AG09319 (cell line): ENCODE data around the gene CACNB2.

Experiments used
- DNase-seq: peaks from one replicate; pipeline ENCODE4 v3.0.0-alpha.2; 2010; ENCODE audit warnings: low read depth; ENCODE audit errors: extremely low read depth
- CTCF ChIP-seq: IDR thresholded peaks from 2 replicates; pipeline ENCODE4 v1.5.1; 2011; ENCODE audit warnings: low read depth, mild to moderate bottlenecking, inconsistent platforms, low read length, moderate library complexity

The CACNB2 gene

GRCh38 chr10:18293536-18294510, 153.6 kb downstream of the CACNB2 start:
- no peak for TF ChIP-seq CTCF
- DNase-seq, result no peak

GRCh38 chr10:18294633-18295032, 154.4 kb downstream of the CACNB2 start:
- DNase-seq, result no peak
- TF ChIP-seq CTCF, result no peak

- TF ChIP-seq CTCF, result no peak
- DNase-seq, result no peak
Observed at GRCh38 chr10:18297659-18298058, 157.4 kb downstream of the CACNB2 start.

GRCh38 chr10:18298256-18298655, 158.0 kb downstream of the CACNB2 start:
- TF ChIP-seq CTCF, result no peak
- DNase-seq, result no peak

GRCh38 chr10:18303851-18304801, 163.9 kb downstream of the CACNB2 start:
- TF ChIP-seq CTCF, result no peak
- DNase-seq, result no peak

- no peak for DNase-seq
- TF ChIP-seq CTCF, result no peak
Observed at GRCh38 chr10:18306031-18306430, 165.8 kb downstream of the CACNB2 start.
